BE2C (cell line): ENCODE data around the gene ZACN.
"Not testable (repeated sequence)": the region's sequence is repeated elsewhere in the genome, so short reads cannot be mapped to it uniquely, and the experiment has no call there.

Experiments
- DNase-seq: peaks from one replicate; pipeline ENCODE4 v3.0.0-alpha.2; 2020
- H3K27me3 ChIP-seq: fragments of 250-450 bp; sonication (Bioruptor Pico); 2 replicates; pipeline ENCODE4 v1.5.1; 2020; ENCODE audit warnings: mild to moderate bottlenecking
- H3K36me3 ChIP-seq: fragments of 250-450 bp; sonication (Bioruptor Pico); 2 replicates; pipeline ENCODE4 v1.5.1; 2020; ENCODE audit warnings: mild to moderate bottlenecking
- H3K4me1 ChIP-seq: fragments of 250-450 bp; sonication (Bioruptor Pico); 2 replicates; pipeline ENCODE4 v1.5.1; 2020
- H3K4me3 ChIP-seq: 2 replicates; pipeline ENCODE4 v1.5.1; 2011; ENCODE audit warnings: low read depth, low read length
- H3K9me3 ChIP-seq: fragments of 250-450 bp; sonication (Bioruptor Pico); 2 replicates; pipeline ENCODE4 v1.5.1; 2020
- CTCF ChIP-seq: IDR thresholded peaks from 2 replicates; pipeline ENCODE4 v1.5.1; 2012; ENCODE audit warnings: mild to moderate bottlenecking, low read depth, low read length

The ZACN gene

GRCh38 chr17:76076146-76076764 is 2.7 kb upstream of the ZACN start:
- peaks cover 64% of the 10 kb centered on the region for H3K27me3 ChIP-seq
- no peak for TF ChIP-seq CTCF
- no peaks in the 10 kb centered on the region for H3K9me3 ChIP-seq
- H3K4me3 ChIP-seq = no peak overlapping the region
- H3K36me3 ChIP-seq = no peaks in the 10 kb centered on the region
- no peak for DNase-seq
- H3K4me1 ChIP-seq = peaks cover 23% of the 10 kb centered on the region

DNA sequence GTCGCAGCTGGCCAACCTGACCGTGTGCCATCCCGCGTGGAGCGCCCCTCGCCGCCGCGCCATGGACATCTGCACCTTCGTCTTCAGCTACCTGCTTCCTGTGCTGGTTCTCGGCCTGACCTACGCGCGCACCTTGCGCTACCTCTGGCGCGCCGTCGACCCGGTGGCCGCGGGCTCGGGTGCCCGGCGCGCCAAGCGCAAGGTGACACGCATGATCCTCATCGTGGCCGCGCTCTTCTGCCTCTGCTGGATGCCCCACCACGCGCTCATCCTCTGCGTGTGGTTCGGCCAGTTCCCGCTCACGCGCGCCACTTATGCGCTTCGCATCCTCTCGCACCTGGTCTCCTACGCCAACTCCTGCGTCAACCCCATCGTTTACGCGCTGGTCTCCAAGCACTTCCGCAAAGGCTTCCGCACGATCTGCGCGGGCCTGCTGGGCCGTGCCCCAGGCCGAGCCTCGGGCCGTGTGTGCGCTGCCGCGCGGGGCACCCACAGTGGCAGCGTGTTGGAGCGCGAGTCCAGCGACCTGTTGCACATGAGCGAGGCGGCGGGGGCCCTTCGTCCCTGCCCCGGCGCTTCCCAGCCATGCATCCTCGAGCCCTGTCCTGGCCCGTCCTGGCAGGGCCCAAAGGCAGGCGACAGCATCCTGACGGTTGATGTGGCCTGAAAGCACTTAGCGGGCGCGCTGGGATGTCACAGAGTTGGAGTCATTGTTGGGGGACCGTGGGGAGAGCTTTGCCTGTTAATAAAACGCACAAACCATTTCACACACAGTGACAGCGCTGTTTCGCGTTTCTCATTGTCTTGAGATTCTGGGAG is 2.0 kb upstream of the ZACN start:
- no peaks in the 10 kb centered on the region for H3K36me3 ChIP-seq
- TF ChIP-seq CTCF = no peak
- peaks cover 23% of the 10 kb centered on the region for H3K4me1 ChIP-seq
- no peaks in the 10 kb centered on the region for H3K9me3 ChIP-seq
- peaks cover 64% of the 10 kb centered on the region for H3K27me3 ChIP-seq
- no peak for DNase-seq
- no peak overlapping the region; the same call in 1 of the 2 replicates for H3K4me3 ChIP-seq

DNA sequence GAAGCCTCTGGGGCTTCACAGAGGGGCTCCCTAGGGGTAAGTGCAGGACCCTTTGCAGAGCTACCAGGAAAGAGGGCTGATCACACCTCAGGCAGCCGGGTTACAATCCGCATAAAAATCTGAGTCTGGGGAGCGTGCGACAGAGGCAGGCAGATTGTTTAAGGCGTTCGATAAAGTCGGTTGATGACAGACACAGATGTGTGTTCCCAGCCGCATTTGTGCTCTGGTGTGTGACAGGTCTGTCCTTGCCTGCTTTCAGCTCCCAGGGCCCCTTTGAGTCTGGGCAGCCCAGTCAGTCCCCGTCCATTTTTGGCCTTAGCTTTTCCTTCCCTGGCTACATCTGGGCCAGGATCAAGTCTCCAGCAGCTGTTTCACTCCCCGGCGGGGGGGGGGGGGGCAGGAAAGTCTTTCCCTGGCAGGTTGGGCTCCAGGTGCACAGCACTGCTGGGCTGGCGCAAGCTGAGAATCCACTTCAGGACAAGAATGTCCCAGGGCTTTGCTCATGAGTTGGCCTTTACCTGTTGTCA is 1.3 kb upstream of the ZACN start:
- peak; percentile 63 for DNase-seq
- Histone ChIP-seq H3K4me3 (no peak overlapping the region; the same call in 1 of the 2 replicates), H3K9me3 (no peaks in the 10 kb centered on the region), H3K4me1 (peaks cover 28% of the 10 kb centered on the region), H3K36me3 (no peaks in the 10 kb centered on the region), H3K27me3 (peaks cover 64% of the 10 kb centered on the region)
- no peak for TF ChIP-seq CTCF

DNA sequence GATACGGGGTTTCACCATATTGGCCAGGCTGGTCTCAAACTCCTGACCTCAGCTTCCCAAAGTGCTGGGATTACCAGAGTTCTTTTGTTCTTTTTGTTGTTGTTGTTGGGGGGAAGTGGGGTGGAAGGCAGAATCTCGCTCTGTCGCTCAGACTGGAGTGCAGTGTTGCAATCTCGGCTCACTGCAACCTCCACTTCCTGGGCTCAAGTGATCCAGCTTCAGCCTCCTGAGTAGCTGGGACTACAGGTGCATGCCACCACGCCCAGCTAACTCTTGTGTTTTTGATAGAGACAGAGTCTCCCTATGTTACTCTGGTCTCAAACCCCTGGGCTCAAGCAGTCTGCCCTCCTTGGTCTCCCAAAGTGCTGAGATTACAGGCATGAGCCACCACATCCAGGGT is 612 bp upstream of the ZACN start:
- not testable (repeated sequence) for DNase-seq, H3K4me3 ChIP-seq, H3K36me3 ChIP-seq, H3K9me3 ChIP-seq
- Histone ChIP-seq H3K27me3 (peaks cover 64% of the 10 kb centered on the region), H3K4me1 (peaks cover 35% of the 10 kb centered on the region)

DNA sequence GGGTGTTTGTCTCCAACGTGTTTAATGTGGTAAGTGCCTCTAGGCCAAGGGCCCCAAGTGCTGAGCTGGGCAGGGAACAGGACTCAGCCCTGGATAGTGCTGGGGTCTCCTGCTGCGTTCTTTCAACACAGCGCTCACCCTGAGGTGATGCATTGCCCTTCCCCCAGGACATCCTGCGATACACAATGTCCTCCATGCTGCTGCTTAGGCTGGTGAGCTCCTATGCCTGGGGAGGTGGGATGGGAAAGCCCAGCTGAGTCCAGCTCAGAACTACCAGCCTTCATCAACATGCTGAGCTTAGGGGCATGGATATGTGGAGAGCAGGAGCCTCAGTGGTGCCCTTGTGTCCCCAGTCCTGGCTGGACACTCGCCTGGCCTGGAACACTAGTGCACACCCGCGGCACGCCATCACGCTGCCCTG is 563 bp downstream of the ZACN start:
- Histone ChIP-seq H3K9me3 (no peaks in the 10 kb centered on the region), H3K36me3 (no peaks in the 10 kb centered on the region; the same call in none of the 2 replicates), H3K27me3 (peaks cover 53% of the 10 kb centered on the region), H3K4me1 (peaks cover 35% of the 10 kb centered on the region), H3K4me3 (no peak overlapping the region)
- DNase-seq = no peak
- TF ChIP-seq CTCF = no peak

DNA sequence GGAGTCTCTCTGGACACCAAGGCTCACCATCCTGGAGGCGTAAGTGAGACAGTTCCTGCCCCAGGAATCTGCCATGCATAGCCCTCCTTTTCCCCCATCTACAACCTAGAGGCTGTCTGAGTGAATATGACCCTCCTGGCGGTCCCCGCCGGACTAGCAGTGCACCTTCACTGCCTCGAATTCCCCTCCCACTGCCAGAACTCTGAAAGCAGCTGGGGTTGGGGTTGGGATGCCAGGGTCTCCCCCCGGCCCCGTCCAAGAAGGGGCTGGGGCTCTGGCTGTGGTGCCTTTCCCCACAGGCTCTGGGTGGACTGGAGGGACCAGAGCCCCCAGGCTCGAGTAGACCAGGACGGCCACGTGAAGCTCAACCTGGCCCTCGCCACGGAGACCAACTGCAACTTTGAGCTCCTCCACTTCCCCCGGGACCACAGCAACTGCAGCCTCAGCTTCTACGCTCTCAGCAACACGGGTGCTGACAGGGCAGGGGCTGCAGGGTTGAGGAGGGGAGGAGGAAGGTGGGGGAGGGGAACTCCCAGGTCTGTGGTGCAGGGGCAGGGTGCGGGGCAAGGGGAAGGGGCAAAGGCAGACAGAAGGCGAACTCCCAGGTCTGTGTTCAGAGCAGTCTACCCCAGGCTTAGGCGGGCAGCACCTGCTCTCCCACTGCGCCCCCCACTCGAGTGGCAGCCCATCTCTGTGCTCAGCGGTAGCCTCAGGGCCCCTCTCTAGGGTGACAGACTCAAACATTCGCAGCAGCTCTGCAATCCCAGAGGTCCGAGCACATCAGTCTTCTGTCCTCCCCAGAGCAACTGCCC is 1.2 kb downstream of the ZACN start:
- no peaks in the 10 kb centered on the region for H3K9me3 ChIP-seq
- peaks cover 2% of the 10 kb centered on the region for H3K36me3 ChIP-seq
- TF ChIP-seq CTCF = peak; percentile 36
- no peak for DNase-seq
- no peak overlapping the region for H3K4me3 ChIP-seq
- H3K4me1 ChIP-seq = peaks cover 35% of the 10 kb centered on the region
- H3K27me3 ChIP-seq = peaks cover 46% of the 10 kb centered on the region
